Keratinocyte (primary cell): ENCODE results near the gene VEZF1. TPM values are rescaled to one million over a fixed set of nuclear protein-coding genes. Genes with fewer than 3 reads are reported as not detected.
A peak's percentile ranks its signal among the peaks of the same experiment; 100 is the strongest.

Experiments used
- DNase-seq: peaks from one replicate; pipeline ENCODE4 v3.0.0-alpha.2; 2011; ENCODE audit warnings: low read depth, missing footprints, low spot score
- FAIRE-seq: peaks from 2 replicates; lab custom pipeline; 2011; peaks lifted over from hg19 to GRCh38; lab: Jason Lieb, UNC
- H2AFZ ChIP-seq: 2 replicates; pipeline ENCODE4 v1.6.0; 2012; ENCODE audit warnings: low read length, control low read depth, inconsistent platforms; ENCODE audit not compliant: control insufficient read depth
- H3K27ac ChIP-seq: 2 replicates; pipeline ENCODE4 v1.5.1; 2011; ENCODE audit warnings: low read length; ENCODE audit not compliant: control insufficient read depth, insufficient read depth
- H3K27me3 ChIP-seq: 3 replicates; pipeline ENCODE4 v1.6.0; 2011; ENCODE audit warnings: low read length; ENCODE audit not compliant: control insufficient read depth, insufficient read depth; ENCODE audit errors: extremely low read depth
- H3K36me3 ChIP-seq, 2 experiments: 2 replicates in 1 of 2; 3 replicates in 1 of 2; pipeline ENCODE4 v1.5.1; 2011; ENCODE audit warnings: low read length in 2 of 2, mild to moderate bottlenecking in 1 of 2; ENCODE audit not compliant: control insufficient read depth in 2 of 2, insufficient read depth in 2 of 2; ENCODE audit errors: extremely low read depth in 1 of 2
- H3K4me1 ChIP-seq: 3 replicates; pipeline ENCODE4 v1.5.1; 2011; ENCODE audit warnings: low read length; ENCODE audit not compliant: control insufficient read depth, insufficient read depth; ENCODE audit errors: extremely low read depth
- H3K4me2 ChIP-seq: 3 replicates; pipeline ENCODE4 v1.6.0; 2011; ENCODE audit warnings: low read depth, low read length; ENCODE audit not compliant: control insufficient read depth, insufficient read depth; ENCODE audit errors: extremely low read depth
- H3K4me3 ChIP-seq, 3 experiments: fragments of 200-600 bp in 1 of 3; sonication (generic) in 1 of 3; 2 replicates in 2 of 3; 3 replicates in 1 of 3; pipeline ENCODE4 v1.5.1; 2011 to 2016; ENCODE audit warnings: low read length in 3 of 3, mild to moderate bottlenecking in 3 of 3, control low read depth in 2 of 3, inconsistent platforms in 1 of 3, low read depth in 1 of 3, mixed read lengths in 1 of 3, mixed run types in 1 of 3, moderate library complexity in 1 of 3; ENCODE audit not compliant: control insufficient read depth in 2 of 3, insufficient read depth in 2 of 3; ENCODE audit errors: extremely low read depth in 1 of 3
- H3K79me2 ChIP-seq: 2 replicates; pipeline ENCODE4 v1.6.0; 2012; ENCODE audit warnings: low read length; ENCODE audit not compliant: control insufficient read depth, insufficient read depth
- H3K9ac ChIP-seq: 3 replicates; pipeline ENCODE4 v1.6.0; 2011; ENCODE audit warnings: low read length; ENCODE audit not compliant: control insufficient read depth, insufficient read depth; ENCODE audit errors: extremely low read depth
- H3K9me1 ChIP-seq: 3 replicates; pipeline ENCODE4 v1.6.0; 2011; ENCODE audit warnings: low read length; ENCODE audit not compliant: control insufficient read depth, insufficient read depth; ENCODE audit errors: extremely low read depth
- H3K9me3 ChIP-seq: 2 replicates; pipeline ENCODE4 v1.5.1; 2012; ENCODE audit warnings: low read depth, low read length; ENCODE audit not compliant: control insufficient read depth
- H4K20me1 ChIP-seq: 3 replicates; pipeline ENCODE4 v1.6.0; 2011; ENCODE audit warnings: low read length; ENCODE audit not compliant: control insufficient read depth, insufficient read depth; ENCODE audit errors: extremely low read depth
- CTCF ChIP-seq, 3 experiments: IDR thresholded peaks in 1 of 3; conservative IDR thresholded peaks in 1 of 3; optimal IDR thresholded peaks in 1 of 3; 2 replicates in 2 of 3; 3 replicates in 1 of 3; pipeline versions ENCODE3 to v1.5.1; 2011; ENCODE audit warnings: low read length in 3 of 3, mild to moderate bottlenecking in 3 of 3, moderate library complexity in 2 of 3, control low read depth in 1 of 3, inconsistent platforms in 1 of 3; ENCODE audit not compliant: insufficient read depth in 2 of 3; ENCODE audit errors: extremely low read depth in 1 of 3
- EZH2 ChIP-seq: IDR thresholded peaks from one replicate; pipeline ENCODE4 v1.6.1; 2012; ENCODE audit warnings: inconsistent platforms, mild to moderate bottlenecking, low read length, moderate library complexity
- dilution Hi-C: fragments of 300-500 bp; cut with MboI; formaldehyde crosslinking; loops from one replicate; pipeline ENCODE4 v1.7.0; 2020; ENCODE audit warnings: low sequenced_read_pairs; ENCODE audit not compliant: extremely low pct_ligation_motif_present
- polyA plus RNA-seq, 5 experiments: library from polyadenylated mRNA; depleted of rRNA in 3 of 5; stranded (reverse) in 3 of 5; stranded (forward) in 1 of 5; unstranded in 1 of 5; fragments of >200 nt; gene quantifications; 1 replicate in 1 of 5; 2 replicates in 3 of 5; 3 replicates in 1 of 5; pipeline versions ENCODE4 v1.2.1 to v1.2.3, GENCODE V29; 2011 to 2012; ENCODE audit warnings: missing spikeins in 2 of 5, low read depth in 1 of 5, low replicate concordance in 1 of 5

The VEZF1 gene
- polyA plus RNA-seq, 1 donor (not counting 4 experiments of a cell fraction or from before 2014, with no cell fraction given): 22.8 TPM

GRCh38 chr17:57999496-58000017 is 11.5 kb upstream of the VEZF1 start:
- DNase-seq (no peak), FAIRE-seq (peak; percentile 43)
- Histone ChIP-seq H3K4me1 (peaks cover 24% of the 10 kb centered on the region), H3K9me3 (no peaks in the 10 kb centered on the region), H3K79me2 (peaks cover 34% of the 10 kb centered on the region), H3K27ac (no peak overlapping the region), H3K4me3 (no peak overlapping the region), H4K20me1 (peaks cover 16% of the 10 kb centered on the region), H3K9me1 (no peaks in the 10 kb centered on the region), H3K27me3 (no peaks in the 10 kb centered on the region), H2AFZ (no peak overlapping the region), H3K9ac (no peak overlapping the region), H3K36me3 (peaks cover 10 to 59% of the 10 kb centered on the region in 2 experiments), H3K4me2 (no peak overlapping the region)
- no peak for TF ChIP-seq EZH2
- peak in 2 of 3 experiments; percentile 56 to 58 for TF ChIP-seq CTCF (optimal IDR thresholded peaks at IDR 0.05 in 1 of 3, IDR thresholded peaks at IDR 0.05 in 1 of 3, conservative IDR thresholded peaks at IDR 0.05 in 1 of 3; ENCODE audit: extremely low read depth in 1 of 3, insufficient read depth in 2 of 3, low read length in 3 of 3)
- dilution Hi-C loops: no loop called here

- Histone ChIP-seq H3K9me3 (no peaks in the 10 kb centered on the region), H3K4me3 (no peak overlapping the region), H3K4me2 (no peak overlapping the region), H3K4me1 (peaks cover 19% of the 10 kb centered on the region), H2AFZ (no peak overlapping the region), H3K79me2 (peaks cover 29% of the 10 kb centered on the region), H3K36me3 (peaks cover 9 to 56% of the 10 kb centered on the region in 2 experiments), H3K9me1 (no peaks in the 10 kb centered on the region), H4K20me1 (peaks cover 12% of the 10 kb centered on the region), H3K9ac (no peak overlapping the region), H3K27me3 (no peaks in the 10 kb centered on the region), H3K27ac (no peak overlapping the region)
- DNase-seq: no peak
- dilution Hi-C loops: no loop called here
- TF ChIP-seq CTCF (optimal IDR thresholded peaks at IDR 0.05 in 1 of 3, IDR thresholded peaks at IDR 0.05 in 1 of 3, conservative IDR thresholded peaks at IDR 0.05 in 1 of 3; ENCODE audit: extremely low read depth in 1 of 3, insufficient read depth in 2 of 3, low read length in 3 of 3) (no peak), EZH2 (no peak)
- no peak for FAIRE-seq
Observed at GRCh38 chr17:57999010-57999495, 11.0 kb upstream of the VEZF1 start.
